OCI-LY3 (cell line): ENCODE data around the gene YWHAG.

ENCODE experiments used
- H2AFZ ChIP-seq: fragments of 200-600, 300-600 bp; shearing (Covaris generic); 2 replicates; pipeline ENCODE4 v1.6.0; 2014; ENCODE audit warnings: antibody characterized with exemption, low read depth, low read length
- H3K27ac ChIP-seq: fragments of 200-600, 300-600 bp; sonication (generic); 2 replicates; pipeline ENCODE4 v1.5.1; 2014; ENCODE audit warnings: mild to moderate bottlenecking, low read length, moderate library complexity, mixed read lengths
- H3K27me3 ChIP-seq: fragments of 200-600, 300-600 bp; sonication (generic); 2 replicates; pipeline ENCODE4 v1.6.1; 2014; ENCODE audit warnings: low read depth, low read length, mixed read lengths
- H3K36me3 ChIP-seq: fragments of 200-600, 300-600 bp; sonication (generic); replicated peaks from 2 replicates; pipeline ENCODE3; 2014; ENCODE audit warnings: low read depth, low read length, mixed read lengths
- H3K4me1 ChIP-seq: fragments of 300-600, 200-600 bp; sonication (generic); 2 replicates; pipeline ENCODE4 v1.6.1; 2014; ENCODE audit warnings: low read length, mixed read lengths
- H3K4me2 ChIP-seq: fragments of 200-600, 300-600 bp; sonication (generic); 2 replicates; pipeline ENCODE4 v1.6.1; 2014; ENCODE audit warnings: low read length, mixed read lengths
- H3K4me3 ChIP-seq: fragments of 300-600, 200-600 bp; sonication (generic); 2 replicates; pipeline ENCODE4 v1.5.1; 2014; ENCODE audit warnings: antibody characterized with exemption, mild to moderate bottlenecking, low read length, moderate library complexity
- H3K79me2 ChIP-seq: fragments of 300-600, 200-600 bp; shearing (Covaris generic); 2 replicates; pipeline ENCODE4 v1.6.1; 2014; ENCODE audit warnings: mild to moderate bottlenecking, low read length, mixed read lengths
- H3K9ac ChIP-seq: fragments of 300-600, 200-600 bp; shearing (Covaris generic); 2 replicates; pipeline ENCODE4 v1.6.0; 2014; ENCODE audit warnings: mild to moderate bottlenecking, low read length, moderate library complexity
- H3K9me3 ChIP-seq: fragments of 200-600, 300-600 bp; shearing (Covaris generic); 2 replicates; pipeline ENCODE4 v1.6.1; 2014; ENCODE audit warnings: low read length, mixed read lengths; ENCODE audit not compliant: insufficient read depth
- H4K20me1 ChIP-seq: fragments of 200-600, 300-600 bp; sonication (generic); 2 replicates; pipeline ENCODE4 v1.6.1; 2016; ENCODE audit warnings: low read length, mixed read lengths; ENCODE audit not compliant: insufficient read depth
- EZH2phosphoT487 ChIP-seq: fragments of 200-600 bp; shearing (Covaris generic); IDR thresholded peaks from 2 replicates; pipeline ENCODE4 v1.6.1; 2018; ENCODE audit warnings: antibody characterized with exemption, mixed run types, low read depth
- TF ChIP-seq, protein P1 (sequence below): fragments of 200-600, 300-600 bp; sonication (generic); IDR thresholded peaks from 2 replicates; pipeline ENCODE4 v1.5.1; 2014; ENCODE audit warnings: antibody characterized with exemption, low read length, low read depth

The YWHAG gene

GRCh38 chr7:76326646-76327233 lies 32.1 kb downstream of the YWHAG start:
- H3K4me2 ChIP-seq = no peak overlapping the region
- H3K4me3 ChIP-seq = no peak overlapping the region
- H4K20me1 ChIP-seq = peaks cover 81% of the 10 kb centered on the region
- H3K9me3 ChIP-seq = no peaks in the 10 kb centered on the region
- peaks cover 84% of the 10 kb centered on the region for H3K79me2 ChIP-seq
- H3K27me3 ChIP-seq = no peaks in the 10 kb centered on the region
- H3K4me1 ChIP-seq = peaks cover 5% of the 10 kb centered on the region; the same call in 1 of the 2 replicates
- peaks cover 48% of the 10 kb centered on the region for H3K36me3 ChIP-seq
- no peak overlapping the region for H3K27ac ChIP-seq
- no peak overlapping the region for H2AFZ ChIP-seq
- H3K9ac ChIP-seq = no peak overlapping the region
- TF ChIP-seq, protein P1, sequence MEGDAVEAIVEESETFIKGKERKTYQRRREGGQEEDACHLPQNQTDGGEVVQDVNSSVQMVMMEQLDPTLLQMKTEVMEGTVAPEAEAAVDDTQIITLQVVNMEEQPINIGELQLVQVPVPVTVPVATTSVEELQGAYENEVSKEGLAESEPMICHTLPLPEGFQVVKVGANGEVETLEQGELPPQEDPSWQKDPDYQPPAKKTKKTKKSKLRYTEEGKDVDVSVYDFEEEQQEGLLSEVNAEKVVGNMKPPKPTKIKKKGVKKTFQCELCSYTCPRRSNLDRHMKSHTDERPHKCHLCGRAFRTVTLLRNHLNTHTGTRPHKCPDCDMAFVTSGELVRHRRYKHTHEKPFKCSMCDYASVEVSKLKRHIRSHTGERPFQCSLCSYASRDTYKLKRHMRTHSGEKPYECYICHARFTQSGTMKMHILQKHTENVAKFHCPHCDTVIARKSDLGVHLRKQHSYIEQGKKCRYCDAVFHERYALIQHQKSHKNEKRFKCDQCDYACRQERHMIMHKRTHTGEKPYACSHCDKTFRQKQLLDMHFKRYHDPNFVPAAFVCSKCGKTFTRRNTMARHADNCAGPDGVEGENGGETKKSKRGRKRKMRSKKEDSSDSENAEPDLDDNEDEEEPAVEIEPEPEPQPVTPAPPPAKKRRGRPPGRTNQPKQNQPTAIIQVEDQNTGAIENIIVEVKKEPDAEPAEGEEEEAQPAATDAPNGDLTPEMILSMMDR = no peak
- TF ChIP-seq EZH2phosphoT487 = no peak

DNA sequence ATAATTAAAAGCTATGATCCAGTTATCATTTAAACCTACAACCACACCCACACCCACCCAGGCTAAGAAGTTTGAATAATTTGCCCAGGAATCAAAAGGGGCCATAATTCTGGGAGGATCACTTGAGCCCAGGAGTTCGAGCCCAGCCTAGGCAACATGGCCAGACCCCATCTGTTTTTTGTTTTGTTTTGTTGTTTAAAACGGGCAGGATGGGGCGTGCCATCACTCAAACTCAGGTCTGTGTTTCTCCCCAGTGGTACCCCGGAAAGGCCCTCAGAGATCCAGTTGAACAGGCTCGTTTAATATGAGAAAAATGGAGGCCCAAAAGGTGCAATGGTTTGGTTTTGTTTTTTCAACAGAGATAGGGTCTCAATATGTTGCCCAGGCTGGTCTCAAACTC lies 33.0 kb downstream of the YWHAG start:
- H3K27me3 ChIP-seq = no peaks in the 10 kb centered on the region
- no peaks in the 10 kb centered on the region for H3K9me3 ChIP-seq
- H3K79me2 ChIP-seq = peaks cover 74% of the 10 kb centered on the region
- no peak overlapping the region for H3K4me3 ChIP-seq
- H3K4me2 ChIP-seq = no peak overlapping the region
- peaks cover 45% of the 10 kb centered on the region for H3K36me3 ChIP-seq
- TF ChIP-seq, protein P1 = no peak
- H4K20me1 ChIP-seq = peaks cover 72% of the 10 kb centered on the region
- peaks cover 5% of the 10 kb centered on the region; the same call in 1 of the 2 replicates for H3K4me1 ChIP-seq
- H3K27ac ChIP-seq = no peak overlapping the region
- H3K9ac ChIP-seq = no peak overlapping the region
- H2AFZ ChIP-seq = no peak overlapping the region

DNA sequence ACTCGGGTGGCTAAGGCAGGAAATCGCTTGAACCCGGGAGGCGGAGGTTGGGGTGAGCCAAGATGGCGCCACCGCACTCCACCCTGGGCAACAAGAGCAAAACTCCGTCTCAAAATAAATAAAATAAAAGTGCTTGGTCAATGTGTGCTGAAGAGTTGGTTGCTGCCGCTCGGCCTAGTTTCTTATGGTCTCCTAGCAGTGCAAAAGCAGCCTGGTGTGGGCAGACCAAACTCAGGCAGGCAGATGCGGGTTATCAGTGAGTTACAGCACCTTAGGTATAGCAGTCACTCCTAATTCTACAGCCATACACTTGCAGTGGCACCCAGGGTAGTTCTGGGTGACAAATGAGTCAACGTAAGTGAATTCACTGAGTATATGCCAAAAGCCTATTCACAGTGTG lies 33.7 kb downstream of the YWHAG start:
- H3K27ac ChIP-seq = no peak overlapping the region
- no peak overlapping the region for H3K9ac ChIP-seq
- no peak overlapping the region for H3K4me3 ChIP-seq
- peaks cover 64% of the 10 kb centered on the region for H4K20me1 ChIP-seq
- TF ChIP-seq, protein P1 = no peak
- no peak for TF ChIP-seq EZH2phosphoT487
- peaks cover 42% of the 10 kb centered on the region for H3K36me3 ChIP-seq
- H3K4me1 ChIP-seq = peaks cover 5% of the 10 kb centered on the region; the same call in 1 of the 2 replicates
- no peaks in the 10 kb centered on the region for H3K9me3 ChIP-seq
- no peak overlapping the region for H2AFZ ChIP-seq
- H3K27me3 ChIP-seq = no peaks in the 10 kb centered on the region
- no peak overlapping the region for H3K4me2 ChIP-seq
- peaks cover 67% of the 10 kb centered on the region for H3K79me2 ChIP-seq

GRCh38 chr7:76318488-76319353 lies 40.1 kb downstream of the YWHAG start:
- no peak for TF ChIP-seq EZH2phosphoT487
- TF ChIP-seq, protein P1 = peak; percentile 23; the same call in 1 of the 2 replicates
- Histone ChIP-seq H3K4me3 (peak overlapping the region; percentile 85), H2AFZ (peak overlapping the region; percentile 67; the same call in 1 of the 2 replicates), H3K9me3 (no peaks in the 10 kb centered on the region), H3K27me3 (no peaks in the 10 kb centered on the region), H3K79me2 (peaks cover 9% of the 10 kb centered on the region; the same call in 1 of the 2 replicates), H3K27ac (peak overlapping the region; percentile 41), H4K20me1 (peaks cover 12% of the 10 kb centered on the region; the same call in 1 of the 2 replicates), H3K4me2 (peak overlapping the region; percentile 81), H3K9ac (peak overlapping the region; percentile 72), H3K36me3 (peaks cover 3% of the 10 kb centered on the region), H3K4me1 (peaks cover 12% of the 10 kb centered on the region)
